ENCODE measurements around the gene EDEM1. TPM values are rescaled to one million over a fixed set of nuclear protein-coding genes. Genes with fewer than 3 reads are reported as not detected.
"Not testable (repeated sequence)": the region's sequence is repeated elsewhere in the genome, so short reads cannot be mapped to it uniquely, and the experiment has no call there.

Gene EDEM1
- total RNA-seq, 1 donor from 2014 or later: 49.1 TPM

GRCh38 chr3:5240740-5241139 is 53.2 kb downstream of the EDEM1 start:
- Mint-ChIP-seq H3K27me3 (ENCODE audit: low read depth) (no peaks in the 10 kb centered on the region), H3K4me3 (ENCODE audit: unreplicated experiment) (no peak overlapping the region), H3K36me3 (ENCODE audit: low read depth) (peaks cover 4% of the 10 kb centered on the region), H3K4me1 (ENCODE audit: low read depth) (no peaks in the 10 kb centered on the region), H3K9me3 (ENCODE audit: low read depth) (peaks cover 12% of the 10 kb centered on the region), H3K27ac (ENCODE audit: unreplicated experiment) (no peak overlapping the region)
- DNase-seq (ENCODE audit: low spot score): no peak
- TF ChIP-seq CTCF (IDR thresholded peaks at IDR 0.05): no peak

GRCh38 chr3:5242785-5243184 is 55.3 kb downstream of the EDEM1 start:
- H3K9me3 Mint-ChIP-seq (ENCODE audit: low read depth): peaks cover 12% of the 10 kb centered on the region
- H3K4me1 Mint-ChIP-seq (ENCODE audit: low read depth); H3K36me3 Mint-ChIP-seq (ENCODE audit: low read depth); H3K27ac Mint-ChIP-seq (ENCODE audit: unreplicated experiment); H3K4me3 Mint-ChIP-seq (ENCODE audit: unreplicated experiment); H3K27me3 Mint-ChIP-seq (ENCODE audit: low read depth); DNase-seq (ENCODE audit: low spot score): not testable (repeated sequence)

- H3K9me3 Mint-ChIP-seq (ENCODE audit: low read depth): peaks cover 12% of the 10 kb centered on the region
- no peak overlapping the region for H3K4me3 Mint-ChIP-seq (ENCODE audit: unreplicated experiment)
- peaks cover 7% of the 10 kb centered on the region for H3K27me3 Mint-ChIP-seq (ENCODE audit: low read depth)
- no peak for TF ChIP-seq CTCF (IDR thresholded peaks at IDR 0.05)
- DNase-seq (ENCODE audit: low spot score): no peak
- H3K4me1 Mint-ChIP-seq (ENCODE audit: low read depth): no peaks in the 10 kb centered on the region
- H3K36me3 Mint-ChIP-seq (ENCODE audit: low read depth): peaks cover 4% of the 10 kb centered on the region
- H3K27ac Mint-ChIP-seq (ENCODE audit: unreplicated experiment): no peak overlapping the region
Observed at GRCh38 chr3:5245927-5246326, 58.4 kb downstream of the EDEM1 start.

GRCh38 chr3:5248822-5249221 is 61.3 kb downstream of the EDEM1 start:
- peaks cover 7% of the 10 kb centered on the region for H3K27me3 Mint-ChIP-seq (ENCODE audit: low read depth)
- H3K9me3 Mint-ChIP-seq (ENCODE audit: low read depth): peaks cover 7% of the 10 kb centered on the region
- H3K27ac Mint-ChIP-seq (ENCODE audit: unreplicated experiment): no peak overlapping the region
- no peak for DNase-seq (ENCODE audit: low spot score)
- no peak overlapping the region for H3K4me3 Mint-ChIP-seq (ENCODE audit: unreplicated experiment)
- peaks cover 4% of the 10 kb centered on the region for H3K36me3 Mint-ChIP-seq (ENCODE audit: low read depth)
- H3K4me1 Mint-ChIP-seq (ENCODE audit: low read depth): no peaks in the 10 kb centered on the region
- TF ChIP-seq CTCF (IDR thresholded peaks at IDR 0.05): no peak

GRCh38 chr3:5250467-5251195 is 63.1 kb downstream of the EDEM1 start:
- H3K27me3 Mint-ChIP-seq (ENCODE audit: low read depth): peaks cover 10% of the 10 kb centered on the region
- H3K4me1 Mint-ChIP-seq (ENCODE audit: low read depth): no peaks in the 10 kb centered on the region
- no peak overlapping the region for H3K27ac Mint-ChIP-seq (ENCODE audit: unreplicated experiment)
- H3K9me3 Mint-ChIP-seq (ENCODE audit: low read depth): no peaks in the 10 kb centered on the region
- no peak for TF ChIP-seq CTCF (IDR thresholded peaks at IDR 0.05)
- H3K4me3 Mint-ChIP-seq (ENCODE audit: unreplicated experiment): no peak overlapping the region
- DNase-seq (ENCODE audit: low spot score): no peak
- H3K36me3 Mint-ChIP-seq (ENCODE audit: low read depth): no peaks in the 10 kb centered on the region

GRCh38 chr3:5251196-5251583 is 63.7 kb downstream of the EDEM1 start:
- Mint-ChIP-seq H3K27ac (ENCODE audit: unreplicated experiment) (no peak overlapping the region), H3K9me3 (ENCODE audit: low read depth) (no peaks in the 10 kb centered on the region), H3K4me3 (ENCODE audit: unreplicated experiment) (no peak overlapping the region), H3K27me3 (ENCODE audit: low read depth) (peaks cover 13% of the 10 kb centered on the region), H3K36me3 (ENCODE audit: low read depth) (no peaks in the 10 kb centered on the region), H3K4me1 (ENCODE audit: low read depth) (no peaks in the 10 kb centered on the region)
- TF ChIP-seq CTCF (IDR thresholded peaks at IDR 0.05): no peak
- DNase-seq (ENCODE audit: low spot score): no peak
